ENCODE measurements around the gene IDUA.

IDUA gene

DNA sequence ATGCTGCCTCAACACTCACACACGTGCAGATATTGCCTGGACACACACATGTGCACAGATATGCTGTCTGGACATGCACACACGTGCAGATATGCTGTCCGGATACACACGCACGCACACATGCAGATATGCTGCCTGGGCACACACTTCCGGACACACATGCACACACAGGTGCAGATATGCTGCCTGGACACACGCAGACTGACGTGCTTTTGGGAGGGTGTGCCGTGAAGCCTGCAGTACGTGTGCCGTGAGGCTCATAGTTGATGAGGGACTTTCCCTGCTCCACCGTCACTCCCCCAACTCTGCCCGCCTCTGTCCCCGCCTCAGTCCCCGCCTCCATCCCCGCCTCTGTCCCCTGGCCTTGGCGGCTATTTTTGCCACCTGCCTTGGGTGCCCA lies 39.3 kb downstream of the IDUA start:
- TF ChIP-seq GATA2 (IDR thresholded peaks at IDR 0.05; ENCODE audit: low read depth, low read length) (no peak), GATA3 (IDR thresholded peaks at IDR 0.05; ENCODE audit: low read depth, low read length) (no peak)

DNA sequence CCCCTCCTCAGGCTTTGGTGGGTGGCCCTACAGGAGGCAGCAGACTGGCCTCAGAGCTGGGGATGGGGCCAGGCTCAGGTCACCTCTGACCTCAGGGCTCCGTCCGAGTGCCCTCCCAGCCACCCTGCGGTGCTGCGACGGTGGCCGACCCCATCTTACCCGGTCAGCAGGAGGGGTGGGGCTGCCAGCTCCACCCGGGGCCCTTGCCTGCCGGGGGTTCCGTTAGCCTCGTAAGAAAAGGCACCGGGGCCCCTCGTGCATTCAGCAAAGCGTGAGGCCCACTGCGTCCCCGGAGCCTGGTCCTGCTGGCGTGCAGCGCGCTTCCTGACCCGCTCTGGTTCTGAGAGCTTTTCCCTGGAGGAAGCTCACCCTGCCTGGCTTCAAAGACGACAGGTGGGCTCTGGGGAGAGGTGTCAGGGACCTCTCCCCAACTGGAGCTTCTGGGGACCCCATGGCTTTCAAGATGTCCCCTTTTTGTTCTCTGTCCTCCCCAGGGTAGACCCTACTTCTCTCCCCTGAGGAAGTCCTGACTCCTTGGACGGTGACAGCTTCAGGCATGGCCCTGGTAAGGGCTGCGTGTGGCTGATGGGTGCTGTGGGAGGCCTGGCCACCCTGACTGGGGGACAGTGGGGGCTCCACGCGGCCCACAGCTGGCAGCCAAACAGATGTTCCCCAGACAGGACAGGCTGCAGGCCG lies 40.5 kb downstream of the IDUA start:
- TF ChIP-seq GATA2 (IDR thresholded peaks at IDR 0.05; ENCODE audit: low read depth, low read length) (no peak), GATA3 (IDR thresholded peaks at IDR 0.05; ENCODE audit: low read depth, low read length) (no peak)

GRCh38 chr4:1027915-1028238 lies 41.0 kb downstream of the IDUA start:
- no peak for TF ChIP-seq GATA2 (IDR thresholded peaks at IDR 0.05; ENCODE audit: low read depth, low read length)

DNA sequence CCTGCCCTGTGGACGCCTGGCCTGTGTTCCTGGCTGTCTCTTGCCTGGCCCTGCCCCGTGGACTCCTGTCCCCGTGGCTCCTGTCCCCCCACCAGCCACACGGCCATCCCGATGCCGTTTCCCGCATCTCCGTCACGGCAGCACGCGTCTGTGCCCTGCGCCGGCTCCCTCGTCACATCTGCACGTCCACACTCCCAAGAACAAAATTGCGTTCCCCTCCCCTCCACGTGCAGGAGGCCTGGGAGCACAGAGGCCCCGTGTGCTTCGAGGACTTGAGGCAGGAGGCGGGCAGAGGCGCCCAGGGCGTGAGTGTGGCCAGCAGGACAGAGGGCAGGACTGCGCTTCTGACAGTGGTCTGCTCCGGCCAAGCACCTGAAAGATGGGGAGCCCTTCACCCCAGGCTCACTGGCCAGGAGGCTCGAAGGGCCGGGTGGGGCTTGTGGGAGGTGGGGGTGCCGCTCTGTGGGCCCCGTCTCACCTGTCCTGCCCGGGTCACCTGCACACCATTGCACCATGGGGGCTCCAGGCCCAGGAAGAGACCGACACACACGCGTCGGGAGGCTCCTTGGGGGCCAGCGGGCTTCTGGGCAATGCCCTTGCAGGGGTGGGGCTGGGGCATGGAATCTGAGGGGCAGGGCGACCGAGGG lies 41.9 kb downstream of the IDUA start:
- TF ChIP-seq GATA2 (IDR thresholded peaks at IDR 0.05; ENCODE audit: low read depth, low read length) (no peak), GATA3 (IDR thresholded peaks at IDR 0.05; ENCODE audit: low read depth, low read length) (no peak)

- no peak for TF ChIP-seq GATA2 (IDR thresholded peaks at IDR 0.05; ENCODE audit: low read depth, low read length)
- TF ChIP-seq GATA3 (IDR thresholded peaks at IDR 0.05; ENCODE audit: low read depth, low read length), result no peak
Measured at GRCh38 chr4:1029529-1029928, 42.7 kb downstream of the IDUA start.

DNA sequence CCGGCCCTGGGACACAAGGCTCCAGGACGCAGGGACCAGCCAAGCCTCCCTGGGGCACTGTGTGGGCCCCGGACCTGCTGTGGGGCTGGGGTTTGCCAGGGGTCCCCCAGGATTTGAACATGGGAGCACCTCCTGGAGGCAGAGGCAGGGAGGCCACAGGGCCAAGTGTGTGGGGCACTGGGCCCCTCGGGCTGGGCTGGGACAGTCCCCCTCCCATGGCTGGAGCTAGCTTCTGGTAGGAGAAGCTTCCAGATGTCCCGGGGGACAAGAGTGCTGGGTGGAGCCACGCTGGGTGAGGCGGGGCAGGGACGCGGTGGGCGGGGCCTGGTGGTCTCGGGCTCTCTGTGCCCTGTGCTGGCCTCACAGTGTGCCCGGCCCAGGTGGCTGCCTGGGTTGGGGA lies 43.2 kb downstream of the IDUA start:
- TF ChIP-seq GATA3 (IDR thresholded peaks at IDR 0.05; ENCODE audit: low read depth, low read length) (no peak), GATA2 (IDR thresholded peaks at IDR 0.05; ENCODE audit: low read depth, low read length) (no peak)

DNA sequence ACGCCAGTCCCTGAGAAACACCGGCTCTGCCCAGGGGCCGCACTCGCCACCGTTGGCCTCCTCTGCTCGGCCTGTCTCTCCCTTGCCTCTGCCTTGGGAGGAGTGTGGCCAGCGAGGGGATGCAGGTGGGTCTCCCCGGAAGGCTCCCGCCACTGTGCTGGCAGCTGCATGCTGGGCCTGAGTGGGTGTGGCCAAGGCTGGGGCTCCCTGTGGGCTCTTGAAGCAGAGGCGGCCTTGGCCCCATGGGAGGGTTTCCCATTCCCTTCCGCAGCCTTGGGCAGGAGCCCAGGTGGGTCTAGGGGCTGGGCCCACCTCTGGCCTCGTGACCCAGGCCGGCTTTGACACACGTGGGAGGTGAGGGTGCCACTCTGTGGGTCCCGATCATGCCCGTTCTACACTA lies 43.7 kb downstream of the IDUA start:
- TF ChIP-seq GATA2 (IDR thresholded peaks at IDR 0.05; ENCODE audit: low read depth, low read length), result no peak
- no peak for TF ChIP-seq GATA3 (IDR thresholded peaks at IDR 0.05; ENCODE audit: low read depth, low read length)

DNA sequence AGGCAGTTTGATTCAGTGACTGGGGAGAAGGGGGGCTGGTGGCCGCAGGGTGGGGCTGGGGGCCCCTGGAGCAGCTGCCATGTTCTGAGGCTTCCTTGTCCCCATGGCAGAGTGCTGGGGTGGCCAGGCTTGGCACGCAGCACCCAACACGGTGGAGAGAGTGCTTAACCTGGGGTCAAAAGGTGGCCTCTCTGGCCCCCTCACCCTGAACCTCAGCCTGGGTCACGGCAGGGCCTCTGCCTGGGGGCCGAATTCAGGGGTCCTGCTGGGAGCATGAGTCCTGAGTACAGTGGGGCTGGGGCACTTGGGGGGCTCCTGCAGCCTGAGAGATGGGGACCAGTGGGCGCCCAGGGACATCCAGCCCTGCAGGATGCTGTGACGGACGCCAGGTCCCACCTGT lies 44.5 kb downstream of the IDUA start:
- TF ChIP-seq GATA2 (IDR thresholded peaks at IDR 0.05; ENCODE audit: low read depth, low read length), result no peak
- TF ChIP-seq GATA3 (IDR thresholded peaks at IDR 0.05; ENCODE audit: low read depth, low read length), result no peak

GRCh38 chr4:1031956-1032795 lies 45.3 kb downstream of the IDUA start:
- TF ChIP-seq GATA3 (IDR thresholded peaks at IDR 0.05; ENCODE audit: low read depth, low read length) (no peak), GATA2 (IDR thresholded peaks at IDR 0.05; ENCODE audit: low read depth, low read length) (no peak)

- no peak for TF ChIP-seq GATA3 (IDR thresholded peaks at IDR 0.05; ENCODE audit: low read depth, low read length)
- TF ChIP-seq GATA2 (IDR thresholded peaks at IDR 0.05; ENCODE audit: low read depth, low read length), result no peak
Measured at GRCh38 chr4:1032861-1033260, 46.0 kb downstream of the IDUA start.

DNA sequence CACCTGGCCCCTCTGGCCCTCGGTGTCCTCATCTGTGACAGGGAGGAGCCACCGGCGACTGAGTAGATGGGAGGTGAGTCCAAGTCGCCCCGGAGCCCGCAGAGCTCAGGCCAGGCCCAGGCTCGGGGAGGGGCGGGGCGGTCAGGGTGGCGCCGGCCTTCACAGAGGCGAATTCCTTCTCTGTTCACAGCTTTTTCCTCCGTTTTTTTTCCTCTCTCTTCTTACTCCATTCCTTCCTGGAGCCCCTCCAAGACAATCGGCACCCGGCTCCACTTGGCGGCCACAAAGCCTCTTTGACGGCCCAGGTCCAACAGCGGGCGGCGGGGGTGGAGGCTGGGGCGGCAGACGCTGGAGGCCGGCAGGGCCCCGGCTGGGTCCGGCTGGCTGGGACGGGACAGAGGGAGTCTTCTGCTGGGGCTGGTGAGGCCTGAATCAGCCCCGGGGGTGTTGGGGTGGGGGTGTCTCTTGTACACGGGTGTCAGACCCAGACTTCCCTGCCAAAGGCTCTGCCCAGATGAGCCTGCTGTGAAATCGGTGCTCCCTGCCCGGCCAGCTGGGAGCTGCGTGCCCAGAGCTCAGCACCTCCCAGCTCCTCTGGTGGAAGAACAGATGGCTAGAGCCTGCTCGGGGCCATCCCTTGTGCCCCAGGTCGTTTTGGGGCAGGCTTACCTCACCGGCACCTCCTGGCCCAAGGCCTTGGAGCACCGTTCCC lies 47.2 kb downstream of the IDUA start:
- TF ChIP-seq GATA3 (IDR thresholded peaks at IDR 0.05; ENCODE audit: low read depth, low read length), result no peak

DNA sequence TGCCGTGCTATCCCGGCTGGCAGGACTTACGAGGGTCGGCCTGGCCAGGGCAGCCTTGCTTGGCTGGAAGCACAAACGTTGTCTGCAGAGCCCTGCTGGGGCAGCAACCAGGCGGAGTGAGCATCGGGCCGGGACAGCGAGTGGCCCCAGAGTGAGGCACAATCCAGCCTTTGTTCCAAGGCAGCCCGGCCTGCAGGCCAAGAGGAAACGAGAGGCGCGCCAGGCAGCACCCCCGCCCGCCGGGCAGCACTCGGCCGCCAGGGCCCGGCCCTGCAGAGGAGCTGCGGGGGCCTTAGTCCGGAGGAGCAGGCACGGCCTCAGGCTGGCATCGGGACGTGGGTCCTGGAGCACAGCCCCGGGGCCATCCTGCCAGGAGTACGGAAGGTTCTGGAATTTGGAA lies 48.7 kb downstream of the IDUA start:
- TF ChIP-seq GATA3 (IDR thresholded peaks at IDR 0.05; ENCODE audit: low read depth, low read length) (no peak), GATA2 (IDR thresholded peaks at IDR 0.05; ENCODE audit: low read depth, low read length) (no peak)

GRCh38 chr4:1036095-1036494 lies 49.3 kb downstream of the IDUA start:
- TF ChIP-seq GATA3 (IDR thresholded peaks at IDR 0.05; ENCODE audit: low read depth, low read length) (no peak), GATA2 (IDR thresholded peaks at IDR 0.05; ENCODE audit: low read depth, low read length) (no peak)

Measured in SH-SY5Y (cell line).